HG02884 (cell line): ENCODE data around the gene SETDB1.
A peak's percentile ranks its signal among the peaks of the same experiment; 100 is the strongest.

Experiments used
- ATAC-seq: cut with Tn5 transposase; IDR thresholded peaks from one replicate; pipeline ENCODE4 v1.9.1; 2021; ENCODE audit warnings: mild to moderate bottlenecking, moderate library complexity; ENCODE audit not compliant: unreplicated experiment

The SETDB1 gene

GRCh38 chr1:151001602-151002001 is 75.4 kb downstream of the SETDB1 start:
- no peak for ATAC-seq

- no peak for ATAC-seq
These were observed 75.9 kb downstream of the SETDB1 start for GRCh38 chr1:151002051-151002450.

GRCh38 chr1:151002611-151003010 is 76.4 kb downstream of the SETDB1 start:
- no peak for ATAC-seq

GRCh38 chr1:151003180-151003579 is 77.0 kb downstream of the SETDB1 start:
- no peak for ATAC-seq

- ATAC-seq = no peak
These were observed 79.7 kb downstream of the SETDB1 start for GRCh38 chr1:151005729-151006319.

GRCh38 chr1:151006327-151007052 is 80.3 kb downstream of the SETDB1 start, which contains the start of gene MINDY1:
Gene MINDY1, minus strand, starts transcription at chr1:151006902. Its CDS starts 4,285 bp downstream, at chr1:151002617.
- no peak for ATAC-seq

GRCh38 chr1:151007853-151008243 is 81.7 kb downstream of the SETDB1 start:
- ATAC-seq = no peak

GRCh38 chr1:151008244-151009205 is 82.4 kb downstream of the SETDB1 start, which contains the start of gene PRUNE1:
Gene PRUNE1, plus strand, starts transcription at chr1:151008449. Its CDS starts 184 bp downstream, at chr1:151008633.
- peak; percentile 63 for ATAC-seq

- ATAC-seq = no peak
These were observed 83.0 kb downstream of the SETDB1 start for GRCh38 chr1:151009206-151009587.

GRCh38 chr1:151009674-151010345 is 83.6 kb downstream of the SETDB1 start:
- ATAC-seq = no peak

GRCh38 chr1:151010346-151010726 is 84.2 kb downstream of the SETDB1 start:
- ATAC-seq = no peak

- ATAC-seq = no peak
These were observed 85.1 kb downstream of the SETDB1 start for GRCh38 chr1:151011154-151011850.

GRCh38 chr1:151012684-151013471 is 86.7 kb downstream of the SETDB1 start:
- ATAC-seq = no peak

- no peak for ATAC-seq
These were observed 87.4 kb downstream of the SETDB1 start for GRCh38 chr1:151013518-151013917.
